ENCODE data around the gene DNASE2.

- TF ChIP-seq CTCF (conservative IDR thresholded peaks at IDR 0.05 in 1 of 2, IDR thresholded peaks at IDR 0.05 in 1 of 2; ENCODE audit: low read depth in 1 of 2, low read length in 2 of 2) (no peak), EZH2 (IDR thresholded peaks at IDR 0.05; ENCODE audit: low read length, missing control alignments) (peak; percentile 94)
Observed at GRCh38 chr19:12834976-12835757, 46.1 kb downstream of the DNASE2 start.
